Heart left ventricle (tissue), 13 donors: ENCODE measurements around the gene TDRD10.

Source experiments
- CTCF ChIP-seq, 12 donors: fragments of 200-600 bp; sonication (generic) in 4 of 12; IDR thresholded peaks; one replicate each; pipeline versions ENCODE4 v1.5.0 to v1.8.0; 2018 to 2022; ENCODE audit warnings: antibody characterized with exemption in 12 of 12, mild to moderate bottlenecking in 5 of 12
- POLR2A ChIP-seq, 2 donors: fragments of 450-650 bp; IDR thresholded peaks; one replicate each; pipeline ENCODE4 v1.6.1; 2017; ENCODE audit warnings: antibody characterized with exemption in 2 of 2, mild to moderate bottlenecking in 2 of 2, moderate library complexity in 2 of 2
- donor health status: ischemic (EF 13 %, LVEDD 7.1; RV severe dilation, severe dysfunction).
- donor health status: DM: no; HTN: yes; CAD: no.
- donor health status: DM: no; HTN: no; CAD: no.
- donor health status: ischemic (EF 25% LVEDD 6.9; RV normal size, moderate dysfunction).
- donor health status: ischemic (EF 25% LVEDD 5.7; RV mildly dilated, moderate dysfunction).
- donor health status: ischemic (EF 35%, LVEDD 5.7; RV mildly dilated, moderate dysfunction).
- donor health status: nonischemic (EF 11% LVEDD 7.7; RV severe dilation, severe dysfunction).
- donor health status: DM: yes; HTN: yes; CAD: no.
- donor health status: PGD.
- donor health status: ischemic (EF 29% LVEDD 5.4; RV normal size, mild dysfunction).
- donor health status: nonischemic (EF 23%, LVEDD 6.1; RV moderate dilation, normal function).

GRCh38 chr1:154593390-154593789, 91.4 kb downstream of the TDRD10 start:
- TF ChIP-seq CTCF (IDR thresholded peaks at IDR 0.05) (no peak), POLR2A (IDR thresholded peaks at IDR 0.05) (no peak)
